ENCODE data around the gene PLXNA4. TPM values are rescaled to one million over a fixed set of nuclear protein-coding genes. Genes with fewer than 3 reads are reported as not detected.

Gene PLXNA4
- total RNA-seq, 1 experiment from 2014 or later = 0.10 TPM

DNA sequence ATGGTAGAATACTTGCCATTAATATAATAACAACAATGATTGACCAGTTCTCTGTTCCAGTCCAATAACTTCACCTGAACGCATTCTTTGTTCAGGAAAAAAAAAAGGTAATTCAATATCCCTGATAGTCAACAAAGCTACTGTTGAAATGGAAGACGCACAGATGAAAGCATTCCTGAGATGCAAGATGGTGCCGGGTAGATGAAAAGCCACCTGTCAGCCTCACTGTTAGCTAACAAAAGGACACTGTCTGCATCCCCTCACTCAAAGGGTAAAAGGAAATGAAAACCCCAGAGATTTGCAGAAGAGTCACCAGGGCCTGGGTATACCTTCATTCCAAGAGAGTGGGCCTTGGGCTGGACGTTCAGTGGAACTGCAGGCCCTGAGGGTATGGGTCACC, 357.4 kb downstream of the PLXNA4 start:
- intact Hi-C loops (cut with micrococcal nuclease; ENCODE audit: unreplicated experiment) = no loop called here
- DNase-seq (ENCODE audit: low read depth, low spot score) = no peak
- BruUV-seq (replicated peaks) = no TSS peak
- CTCF ChIA-PET = no interaction called here
- POLR2A ChIA-PET = no interaction called here
- no peaks in the 10 kb centered on the region for H3K27me3 ChIP-seq (ENCODE audit: control insufficient read depth, insufficient read depth, low read length)
- ATAC-seq = no peak
- in situ Hi-C loops (cut with HindIII; ENCODE audit: low pct_unique_long_range_greater_than_20kb, low sequenced_read_pairs) = no loop called here
- H3K4me3 ChIP-seq (ENCODE audit: low read depth in 2 of 2, low read length in 2 of 2) = no peak overlapping the region
- TF ChIP-seq SIN3A (IDR thresholded peaks at IDR 0.05; ENCODE audit: borderline replicate concordance, insufficient read depth, low read depth, low read length) (no peak), TCF7L2 (IDR thresholded peaks at IDR 0.05; ENCODE audit: low read depth, low read length) (no peak), POLR2AphosphoS5 (IDR thresholded peaks at IDR 0.05; ENCODE audit: low read depth, low read length) (no peak)
- TF ChIP-seq, protein P1, sequence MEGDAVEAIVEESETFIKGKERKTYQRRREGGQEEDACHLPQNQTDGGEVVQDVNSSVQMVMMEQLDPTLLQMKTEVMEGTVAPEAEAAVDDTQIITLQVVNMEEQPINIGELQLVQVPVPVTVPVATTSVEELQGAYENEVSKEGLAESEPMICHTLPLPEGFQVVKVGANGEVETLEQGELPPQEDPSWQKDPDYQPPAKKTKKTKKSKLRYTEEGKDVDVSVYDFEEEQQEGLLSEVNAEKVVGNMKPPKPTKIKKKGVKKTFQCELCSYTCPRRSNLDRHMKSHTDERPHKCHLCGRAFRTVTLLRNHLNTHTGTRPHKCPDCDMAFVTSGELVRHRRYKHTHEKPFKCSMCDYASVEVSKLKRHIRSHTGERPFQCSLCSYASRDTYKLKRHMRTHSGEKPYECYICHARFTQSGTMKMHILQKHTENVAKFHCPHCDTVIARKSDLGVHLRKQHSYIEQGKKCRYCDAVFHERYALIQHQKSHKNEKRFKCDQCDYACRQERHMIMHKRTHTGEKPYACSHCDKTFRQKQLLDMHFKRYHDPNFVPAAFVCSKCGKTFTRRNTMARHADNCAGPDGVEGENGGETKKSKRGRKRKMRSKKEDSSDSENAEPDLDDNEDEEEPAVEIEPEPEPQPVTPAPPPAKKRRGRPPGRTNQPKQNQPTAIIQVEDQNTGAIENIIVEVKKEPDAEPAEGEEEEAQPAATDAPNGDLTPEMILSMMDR (IDR thresholded peaks at IDR 0.05) = no peak
- TF ChIP-seq, protein P2, sequence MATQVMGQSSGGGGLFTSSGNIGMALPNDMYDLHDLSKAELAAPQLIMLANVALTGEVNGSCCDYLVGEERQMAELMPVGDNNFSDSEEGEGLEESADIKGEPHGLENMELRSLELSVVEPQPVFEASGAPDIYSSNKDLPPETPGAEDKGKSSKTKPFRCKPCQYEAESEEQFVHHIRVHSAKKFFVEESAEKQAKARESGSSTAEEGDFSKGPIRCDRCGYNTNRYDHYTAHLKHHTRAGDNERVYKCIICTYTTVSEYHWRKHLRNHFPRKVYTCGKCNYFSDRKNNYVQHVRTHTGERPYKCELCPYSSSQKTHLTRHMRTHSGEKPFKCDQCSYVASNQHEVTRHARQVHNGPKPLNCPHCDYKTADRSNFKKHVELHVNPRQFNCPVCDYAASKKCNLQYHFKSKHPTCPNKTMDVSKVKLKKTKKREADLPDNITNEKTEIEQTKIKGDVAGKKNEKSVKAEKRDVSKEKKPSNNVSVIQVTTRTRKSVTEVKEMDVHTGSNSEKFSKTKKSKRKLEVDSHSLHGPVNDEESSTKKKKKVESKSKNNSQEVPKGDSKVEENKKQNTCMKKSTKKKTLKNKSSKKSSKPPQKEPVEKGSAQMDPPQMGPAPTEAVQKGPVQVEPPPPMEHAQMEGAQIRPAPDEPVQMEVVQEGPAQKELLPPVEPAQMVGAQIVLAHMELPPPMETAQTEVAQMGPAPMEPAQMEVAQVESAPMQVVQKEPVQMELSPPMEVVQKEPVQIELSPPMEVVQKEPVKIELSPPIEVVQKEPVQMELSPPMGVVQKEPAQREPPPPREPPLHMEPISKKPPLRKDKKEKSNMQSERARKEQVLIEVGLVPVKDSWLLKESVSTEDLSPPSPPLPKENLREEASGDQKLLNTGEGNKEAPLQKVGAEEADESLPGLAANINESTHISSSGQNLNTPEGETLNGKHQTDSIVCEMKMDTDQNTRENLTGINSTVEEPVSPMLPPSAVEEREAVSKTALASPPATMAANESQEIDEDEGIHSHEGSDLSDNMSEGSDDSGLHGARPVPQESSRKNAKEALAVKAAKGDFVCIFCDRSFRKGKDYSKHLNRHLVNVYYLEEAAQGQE (IDR thresholded peaks at IDR 0.05; ENCODE audit: insufficient read depth in 1 of 2, low read depth in 2 of 2, low read length in 1 of 2) = no peak
- no peaks in the 10 kb centered on the region for H3K9me3 ChIP-seq (ENCODE audit: control insufficient read depth, insufficient read depth, low read depth, low read length)
- H3K27ac ChIP-seq (ENCODE audit: low read length) = no peak overlapping the region
- H3K4me1 ChIP-seq (ENCODE audit: control insufficient read depth, insufficient read depth, low read length) = no peaks in the 10 kb centered on the region
- H3K36me3 ChIP-seq (ENCODE audit: control insufficient read depth, insufficient read depth, low read length) = no peaks in the 10 kb centered on the region

DNA sequence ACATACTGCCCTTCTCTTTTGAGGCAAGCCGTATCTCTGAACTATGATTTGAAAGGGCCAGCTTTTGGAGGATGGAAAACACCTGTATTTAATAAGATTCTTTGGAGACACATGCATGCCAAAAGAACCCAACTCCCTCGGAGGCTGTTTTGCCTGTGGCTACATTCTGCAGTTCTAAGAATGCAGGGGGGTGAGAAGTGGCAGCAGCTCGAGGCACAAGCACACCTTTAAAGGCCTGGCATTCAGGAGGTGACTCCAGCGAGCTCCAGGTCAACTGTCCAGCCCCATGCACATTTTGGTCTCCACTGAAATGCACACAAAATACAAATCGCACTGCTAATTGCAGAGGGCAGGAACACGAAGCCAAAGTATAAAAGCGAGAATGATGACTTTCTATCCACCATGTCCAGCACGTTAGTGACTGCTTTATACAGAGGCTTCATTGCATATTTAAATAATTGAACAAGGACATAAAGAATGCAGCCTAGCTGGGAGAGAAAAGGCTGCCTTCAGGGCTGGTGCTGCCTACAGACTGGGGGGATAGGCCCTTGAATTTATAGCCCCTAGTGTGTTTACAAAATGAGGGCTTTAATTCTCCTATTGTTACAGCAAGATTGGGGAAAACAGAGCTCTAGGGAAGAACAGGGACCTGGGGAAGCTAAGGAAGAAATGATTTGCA, 359.3 kb downstream of the PLXNA4 start:
- ChIA-PET POLR2A (no interaction called here), CTCF (no interaction called here)
- H3K36me3 ChIP-seq (ENCODE audit: control insufficient read depth, insufficient read depth, low read length) = no peaks in the 10 kb centered on the region
- DNase-seq (ENCODE audit: low read depth, low spot score) (no peak), ATAC-seq (no peak)
- no peak overlapping the region for H3K27ac ChIP-seq (ENCODE audit: low read length)
- intact Hi-C loops (cut with micrococcal nuclease; ENCODE audit: unreplicated experiment) (no loop called here), in situ Hi-C loops (cut with HindIII; ENCODE audit: low pct_unique_long_range_greater_than_20kb, low sequenced_read_pairs) (no loop called here)
- no peak overlapping the region for H3K4me3 ChIP-seq (ENCODE audit: low read depth in 2 of 2, low read length in 2 of 2)
- TF ChIP-seq SIN3A (IDR thresholded peaks at IDR 0.05; ENCODE audit: borderline replicate concordance, insufficient read depth, low read depth, low read length) = no peak
- TF ChIP-seq POLR2AphosphoS5 (IDR thresholded peaks at IDR 0.05; ENCODE audit: low read depth, low read length) = no peak
- TF ChIP-seq, protein P1 (IDR thresholded peaks at IDR 0.05) = no peak
- no peak for TF ChIP-seq TCF7L2 (IDR thresholded peaks at IDR 0.05; ENCODE audit: low read depth, low read length)
- TF ChIP-seq, protein P2 (IDR thresholded peaks at IDR 0.05; ENCODE audit: insufficient read depth in 1 of 2, low read depth in 2 of 2, low read length in 1 of 2) = no peak
- no TSS peak for BruUV-seq (replicated peaks)
- H3K9me3 ChIP-seq (ENCODE audit: control insufficient read depth, insufficient read depth, low read depth, low read length) = no peaks in the 10 kb centered on the region
- no peaks in the 10 kb centered on the region for H3K27me3 ChIP-seq (ENCODE audit: control insufficient read depth, insufficient read depth, low read length)
- no peaks in the 10 kb centered on the region for H3K4me1 ChIP-seq (ENCODE audit: control insufficient read depth, insufficient read depth, low read length)

Data from Panc1 (cell line).